ENCODE data around the gene SYNE1. TPM values are rescaled to one million over a fixed set of nuclear protein-coding genes. Genes with fewer than 3 reads are reported as not detected.
A peak's percentile ranks its signal among the peaks of the same experiment; 100 is the strongest.

The SYNE1 gene
- total and polyA plus RNA-seq, 11 donors: 25.0 to 178 (median 112) TPM

- Histone ChIP-seq H3K27me3 (no peaks in the 10 kb centered on the region), H3K4me3 (no peak overlapping the region), H3K4me1 (peaks cover 0 to 23% (median 12%) of the 10 kb centered on the region in 12 donors), H3K36me3 (peaks cover 0 to 38% (median 33%) of the 10 kb centered on the region in 9 donors), H3K27ac (no peak overlapping the region), H3K9me3 (no peaks in the 10 kb centered on the region)
- TF ChIP-seq POLR2A (IDR thresholded peaks at IDR 0.05) (no peak), CTCF (IDR thresholded peaks at IDR 0.05) (no peak)
- 61 to 70% (median 66%) methylated on average over 9 of the region's 9 CpGs for WGBS, 4 donors
- intact Hi-C loops (cut with DNase I): no loop called here
- DNase-seq (no peak), ATAC-seq (no peak)
These were observed 519.7 kb downstream of the SYNE1 start for GRCh38 chr6:152117156-152118133.

GRCh38 chr6:152112491-152113261 is 524.5 kb downstream of the SYNE1 start:
- peaks cover 0 to 3% (median 0%) of the 10 kb centered on the region in 12 donors for H3K9me3 ChIP-seq
- DNase-seq: peak; percentile 77 to 84 (median 81)
- H3K27me3 ChIP-seq: no peaks in the 10 kb centered on the region
- peaks cover 0 to 37% (median 22%) of the 10 kb centered on the region in 12 donors for H3K4me1 ChIP-seq
- TF ChIP-seq POLR2A (IDR thresholded peaks at IDR 0.05): no peak
- TF ChIP-seq CTCF (IDR thresholded peaks at IDR 0.05): no peak
- intact Hi-C loops (cut with DNase I): no loop called here
- peak overlapping the region in 10 of 12 donors; percentile 43 to 85 (median 79) for H3K27ac ChIP-seq
- H3K4me3 ChIP-seq: peak overlapping the region in 2 of 12 donors; percentile 25 to 30
- 51 to 58% (median 56%) methylated on average over 15 of the region's 15 CpGs for WGBS, 4 donors
- ATAC-seq: peak in 3 of 4 donors; percentile 10 to 48 (median 42)
- H3K36me3 ChIP-seq: no peaks in the 10 kb centered on the region

- Histone ChIP-seq H3K27me3 (no peaks in the 10 kb centered on the region), H3K36me3 (no peaks in the 10 kb centered on the region), H3K27ac (peak overlapping the region; percentile 36 to 85 (median 78)), H3K9me3 (peaks cover 0 to 3% (median 0%) of the 10 kb centered on the region in 12 donors), H3K4me3 (no peak overlapping the region), H3K4me1 (peaks cover 0 to 28% (median 21%) of the 10 kb centered on the region in 12 donors)
- 49 to 58% (median 54%) methylated on average over 20 of the region's 20 CpGs for WGBS, 4 donors
- intact Hi-C loops (cut with DNase I): no loop called here
- TF ChIP-seq POLR2A (IDR thresholded peaks at IDR 0.05): no peak
- TF ChIP-seq CTCF (IDR thresholded peaks at IDR 0.05): no peak
- ATAC-seq (peak; percentile 96 to 97 (median 96)), DNase-seq (peak; percentile 63 to 84 (median 74))
These were observed 526.0 kb downstream of the SYNE1 start for GRCh38 chr6:152110886-152111820.

All from heart left ventricle (tissue), 16 donors.